Psoas muscle (tissue), 8 donors: ENCODE measurements around the gene RGS1. TPM values are rescaled to one million over a fixed set of nuclear protein-coding genes. Genes with fewer than 3 reads are reported as not detected.

Experiments
- ATAC-seq, 4 donors: fragments of 200-7000 bp; cut with Tn5 transposase; one replicate each; pipeline ENCODE4 v1.9.1; 2020; ENCODE audit warnings: moderate library complexity in 3 of 4, mild to moderate bottlenecking in 2 of 4
- DNase-seq, 2 donors: peaks; one replicate each; pipeline ENCODE4 v3.0.0-alpha.2; 2020
- H3K27ac ChIP-seq: fragments of 200-600 bp; one replicate; pipeline ENCODE4 v1.8.0; 2022
- H3K27me3 ChIP-seq, 3 donors: fragments of 200-600 bp in 1 of 3; one replicate each; pipeline versions ENCODE4 v1.6.1 to v1.8.0; 2013 to 2022; ENCODE audit warnings: low read length in 2 of 3, mild to moderate bottlenecking in 2 of 3, moderate library complexity in 1 of 3; ENCODE audit not compliant: insufficient read depth in 3 of 3
- H3K36me3 ChIP-seq, 2 donors: fragments of 200-600 bp in 1 of 2; one replicate each; pipeline versions ENCODE4 v1.6.1 to v1.8.0; 2013 to 2022; ENCODE audit warnings: low read depth in 1 of 2, mild to moderate bottlenecking in 1 of 2, moderate library complexity in 1 of 2; ENCODE audit not compliant: insufficient read depth in 1 of 2
- H3K4me1 ChIP-seq: fragments of 200-600 bp; one replicate; pipeline ENCODE4 v1.8.0; 2022
- H3K4me3 ChIP-seq: fragments of 200-600 bp; one replicate; pipeline ENCODE4 v1.8.0; 2022; ENCODE audit warnings: mild to moderate bottlenecking
- H3K9me3 ChIP-seq: fragments of 200-600 bp; one replicate; pipeline ENCODE4 v1.8.0; 2022
- WGBS, 3 donors: extraction: QIAGEN DNeasy Blood & Tissue Kit; methylation state at CpG; one replicate each; pipeline versions ENCODE4 v1.1.6 to v1.1.7; 2013; 5-methylcytosine and 5-hydroxymethylcytosine counted together
- intact Hi-C, 2 donors: fragments of 100-400 bp; cut with DNase I; formaldehyde crosslinking; loops; one replicate each; pipeline versions ENCODE4 v1.11.0 to v1.14.2; 2022
- polyA plus RNA-seq, 3 donors: library from polyadenylated mRNA; stranded (reverse); fragments of 200-250 nt; gene quantifications; one replicate each; pipeline ENCODE4 v1.2.3, GENCODE V29; 2013
- total RNA-seq, 4 donors: library from RNA; stranded (reverse); fragmentation: NEBNext Ultra II Directional in 2 of 4; extraction: Animal tissue kit (Norgen Biotek cat#: 25700) in 2 of 4; gene quantifications; one replicate each; pipeline versions ENCODE4 v1.2.1 to v1.2.4, GENCODE V29; 2021 to 2023
- TF ChIP-seq, protein P1 (sequence below): fragments of 200-600 bp; IDR thresholded peaks from one replicate; pipeline ENCODE4 v1.8.0; 2022; ENCODE audit warnings: antibody characterized with exemption
- donor health status: healthy with polysubstance abuse.
- donor health status: DM: no; HTN: no; CAD: no; lungs with moderate emphysema.
- donor health status: Bipolar disorder and iron deficiency.
- donor health status: healthy.
- donor health status: DM: yes; HTN: yes; CAD: no.
- donor health status: DM: no; HTN: no; CAD: no.
- donor health status: DM: no; HTN: no; CAD: no.
- donor health status: DM: yes; HTN: yes; CAD: no.

Gene RGS1
- total and polyA plus RNA-seq, 7 donors = 0.06 to 1.7 (median 1.3) TPM

DNA sequence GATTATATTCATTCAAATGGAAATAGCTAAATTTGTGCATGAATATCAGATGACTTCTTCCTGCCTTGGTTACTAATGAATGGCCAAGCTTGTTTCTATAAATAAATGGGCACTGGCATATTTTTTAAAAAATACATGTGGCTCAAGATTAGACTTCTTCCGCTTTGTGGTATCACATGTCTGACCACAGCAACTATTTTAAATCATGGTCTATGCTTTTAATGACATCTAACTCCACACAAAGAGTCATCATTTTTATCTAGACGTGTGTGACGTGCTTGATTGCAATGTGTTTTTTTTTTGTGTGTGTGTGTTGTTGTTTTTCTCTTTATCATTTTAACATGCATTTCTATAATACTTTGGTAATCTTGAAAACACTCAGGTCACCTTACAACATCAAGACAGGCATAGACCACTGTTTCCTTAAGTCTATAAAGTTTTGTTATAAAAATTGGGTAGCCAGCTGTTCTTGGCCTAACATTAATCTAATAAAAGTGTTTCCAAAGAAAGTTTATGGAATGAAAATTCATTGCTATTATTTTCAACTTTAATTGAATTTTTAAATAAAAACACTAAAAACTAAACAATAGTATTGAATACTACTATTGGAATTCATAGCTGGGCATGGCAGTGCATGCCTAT, 29.5 kb downstream of the RGS1 start:
- ATAC-seq = no peak
- H3K4me3 ChIP-seq = no peak overlapping the region
- intact Hi-C loops = loop anchor here in 1 of 2 donors (10.0 kb wide), 1 partner anchor 130 kb away; no protein-coding TSS in a partner anchor
- no peak overlapping the region for H3K27ac ChIP-seq
- no peak for DNase-seq
- H3K4me1 ChIP-seq = no peaks in the 10 kb centered on the region
- no peaks in the 10 kb centered on the region for H3K27me3 ChIP-seq
- TF ChIP-seq, protein P1, sequence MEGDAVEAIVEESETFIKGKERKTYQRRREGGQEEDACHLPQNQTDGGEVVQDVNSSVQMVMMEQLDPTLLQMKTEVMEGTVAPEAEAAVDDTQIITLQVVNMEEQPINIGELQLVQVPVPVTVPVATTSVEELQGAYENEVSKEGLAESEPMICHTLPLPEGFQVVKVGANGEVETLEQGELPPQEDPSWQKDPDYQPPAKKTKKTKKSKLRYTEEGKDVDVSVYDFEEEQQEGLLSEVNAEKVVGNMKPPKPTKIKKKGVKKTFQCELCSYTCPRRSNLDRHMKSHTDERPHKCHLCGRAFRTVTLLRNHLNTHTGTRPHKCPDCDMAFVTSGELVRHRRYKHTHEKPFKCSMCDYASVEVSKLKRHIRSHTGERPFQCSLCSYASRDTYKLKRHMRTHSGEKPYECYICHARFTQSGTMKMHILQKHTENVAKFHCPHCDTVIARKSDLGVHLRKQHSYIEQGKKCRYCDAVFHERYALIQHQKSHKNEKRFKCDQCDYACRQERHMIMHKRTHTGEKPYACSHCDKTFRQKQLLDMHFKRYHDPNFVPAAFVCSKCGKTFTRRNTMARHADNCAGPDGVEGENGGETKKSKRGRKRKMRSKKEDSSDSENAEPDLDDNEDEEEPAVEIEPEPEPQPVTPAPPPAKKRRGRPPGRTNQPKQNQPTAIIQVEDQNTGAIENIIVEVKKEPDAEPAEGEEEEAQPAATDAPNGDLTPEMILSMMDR = no peak
- H3K9me3 ChIP-seq = no peaks in the 10 kb centered on the region
- 31 to 65% (median 44%) methylated on average over 3 of the region's 3 CpGs for WGBS, 3 donors
- no peaks in the 10 kb centered on the region for H3K36me3 ChIP-seq

DNA sequence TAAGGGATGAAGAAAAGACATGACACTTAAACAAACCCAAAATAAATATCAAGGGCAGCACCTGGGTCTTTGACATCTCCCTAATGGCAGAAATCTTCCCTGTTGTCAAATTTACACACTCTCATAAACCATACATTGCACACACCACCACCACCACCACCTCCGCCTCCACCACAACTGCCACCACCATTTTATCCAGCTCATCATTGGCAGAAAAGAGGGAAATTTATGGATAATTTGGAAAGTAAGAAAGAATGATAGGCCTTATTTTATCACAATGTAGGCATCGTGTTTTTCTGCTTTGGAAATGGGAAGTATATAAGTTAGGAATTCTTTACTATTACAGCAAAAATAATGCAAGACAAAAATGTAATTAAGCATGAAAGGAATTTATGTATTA, 33.1 kb downstream of the RGS1 start:
- H3K4me3 ChIP-seq = no peak overlapping the region
- H3K27ac ChIP-seq = no peak overlapping the region
- DNase-seq = no peak
- no peaks in the 10 kb centered on the region for H3K4me1 ChIP-seq
- TF ChIP-seq, protein P1 = no peak
- no peaks in the 10 kb centered on the region for H3K9me3 ChIP-seq
- H3K36me3 ChIP-seq = no peaks in the 10 kb centered on the region
- 74 to 92% (median 77%) methylated on average over 2 of the region's 2 CpGs for whole genome bisulfite sequencing, 3 donors
- intact Hi-C loops = loop anchor here (2.0 to 10.0 kb wide), 2 partner anchors 132 to 134 kb away; no protein-coding TSS in a partner anchor
- no peak for ATAC-seq
- H3K27me3 ChIP-seq = no peaks in the 10 kb centered on the region

DNA sequence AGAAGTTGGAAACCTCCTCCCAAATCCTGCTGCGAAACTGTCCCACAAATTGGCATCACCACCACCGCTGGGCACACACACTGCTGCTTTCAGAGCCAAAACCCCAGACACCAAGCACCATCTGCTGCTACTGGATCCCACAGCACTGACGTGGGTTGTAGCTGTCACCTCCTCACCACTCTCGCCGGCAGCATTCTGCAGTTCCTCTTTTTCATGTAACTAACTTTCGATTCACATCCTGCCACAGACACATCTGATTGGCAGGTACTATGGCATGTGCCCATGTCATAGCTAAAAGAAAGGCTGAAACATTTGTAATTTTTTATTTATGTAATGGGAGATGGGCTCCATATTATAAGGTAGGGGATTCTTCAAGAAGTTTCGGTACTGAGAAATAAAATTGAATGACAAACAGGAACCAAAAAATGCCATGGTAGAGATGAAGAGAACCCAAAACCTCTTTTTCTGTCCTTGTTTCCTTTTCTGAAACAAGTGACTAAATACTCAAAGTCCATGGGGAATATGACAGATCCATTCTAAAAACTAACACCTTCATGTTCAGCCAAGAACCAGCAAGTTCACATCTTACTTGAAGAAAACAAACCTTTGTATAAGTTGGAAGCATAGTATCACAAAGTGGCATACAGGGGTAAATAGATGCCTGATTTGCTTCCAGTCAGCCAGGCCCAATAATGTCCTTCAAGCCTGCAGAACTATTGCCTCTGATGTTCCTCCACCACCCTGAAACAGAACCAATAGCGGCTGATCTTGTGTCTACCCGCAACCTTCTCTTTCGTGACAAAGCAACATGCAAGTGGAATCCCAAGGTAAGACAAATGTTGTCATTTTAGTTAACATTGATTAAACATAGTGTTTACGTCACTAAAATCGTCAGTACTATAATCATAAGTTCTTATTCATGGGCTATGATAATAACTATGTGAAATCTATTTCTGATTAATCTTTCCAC, 33.8 kb downstream of the RGS1 start:
- H3K9me3 ChIP-seq = no peaks in the 10 kb centered on the region
- H3K36me3 ChIP-seq = no peaks in the 10 kb centered on the region
- H3K27ac ChIP-seq = no peak overlapping the region
- H3K4me1 ChIP-seq = no peaks in the 10 kb centered on the region
- H3K4me3 ChIP-seq = no peak overlapping the region
- H3K27me3 ChIP-seq = no peaks in the 10 kb centered on the region
- DNase-seq (peak; percentile 23 to 65), ATAC-seq (peak in 3 of 4 donors; percentile 40 to 57 (median 53))
- TF ChIP-seq, protein P1 = no peak
- 48 to 64% (median 50%) methylated on average over 12 of the region's 12 CpGs for WGBS, 3 donors
- intact Hi-C loops = loop anchor here (2.0 to 10.0 kb wide), 2 partner anchors 133 to 135 kb away; no protein-coding TSS in a partner anchor

DNA sequence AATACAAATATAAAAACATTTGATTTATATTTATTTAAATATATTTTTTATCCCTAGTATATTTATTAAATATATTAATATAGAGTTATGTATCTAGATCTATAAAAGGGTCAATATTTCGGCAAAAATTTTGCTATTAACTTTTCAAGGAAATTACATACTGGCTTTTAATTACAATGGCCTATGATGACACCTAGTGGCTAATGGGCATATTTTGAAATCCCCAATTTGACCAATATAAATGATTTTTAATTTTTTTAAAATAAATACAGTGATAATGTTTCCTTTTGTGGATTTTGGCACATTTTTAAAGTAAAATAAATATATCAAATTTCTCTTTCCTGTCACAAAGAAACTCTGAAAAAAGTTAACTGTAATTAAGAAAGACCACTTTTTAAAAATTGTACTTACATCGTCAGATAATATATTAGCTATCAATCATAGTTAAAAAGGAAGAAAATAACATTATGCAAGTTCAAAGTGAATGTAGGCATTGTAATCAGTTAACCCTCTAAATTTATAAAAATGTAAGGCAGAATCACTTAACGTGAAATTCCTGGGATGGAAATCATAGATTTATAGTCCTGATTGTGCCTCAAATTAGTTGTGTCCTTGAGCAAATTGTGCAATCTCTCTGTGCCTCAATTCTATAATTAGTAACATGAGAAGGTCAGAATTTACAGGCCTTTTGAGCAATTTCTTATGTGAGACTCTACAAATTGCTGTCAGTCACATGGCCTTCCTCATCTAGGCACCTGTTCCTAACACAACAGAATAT, 34.7 kb downstream of the RGS1 start:
- Histone ChIP-seq H3K27me3 (no peaks in the 10 kb centered on the region), H3K36me3 (no peaks in the 10 kb centered on the region), H3K27ac (no peak overlapping the region), H3K9me3 (no peaks in the 10 kb centered on the region), H3K4me1 (no peaks in the 10 kb centered on the region), H3K4me3 (no peak overlapping the region)
- TF ChIP-seq, protein P1 = peak; percentile 52
- no peak for ATAC-seq
- intact Hi-C loops = no loop called here
- 56 to 66% (median 60%) methylated on average over 3 of the region's 3 CpGs for WGBS, 3 donors
- DNase-seq = no peak
